Dendritic cell treated with granulocyte-macrophage colony-stimulating factor and Interleukin-4, amounts not matched to agents 40 ng/mL and 50 ng/mL, for 4 days (primary cell): Measurements from ENCODE around the gene AMZ2.
"Not testable (repeated sequence)": the region's sequence is repeated elsewhere in the genome, so short reads cannot be mapped to it uniquely, and the experiment has no call there.

Experiments
- H3K27ac Mint-ChIP-seq: one replicate; pipeline ENCODE4 v1.8.0; 2022; ENCODE audit warnings: mild to moderate bottlenecking, mixed read lengths
- H3K27me3 Mint-ChIP-seq: one replicate; pipeline ENCODE4 v1.8.0; 2022; ENCODE audit warnings: mild to moderate bottlenecking, mixed read lengths
- H3K36me3 Mint-ChIP-seq: one replicate; pipeline ENCODE4 v1.8.0; 2022; ENCODE audit warnings: low read depth, mixed read lengths
- H3K4me1 Mint-ChIP-seq: one replicate; pipeline ENCODE4 v1.8.0; 2022; ENCODE audit warnings: low read depth, mixed read lengths
- H3K4me3 Mint-ChIP-seq: one replicate; pipeline ENCODE4 v1.8.0; 2022; ENCODE audit warnings: mild to moderate bottlenecking, moderate library complexity, mixed read lengths
- H3K9me3 Mint-ChIP-seq: one replicate; pipeline ENCODE4 v1.8.0; 2022; ENCODE audit warnings: mixed read lengths
- intact Hi-C: fragments of 100-400 bp; cut with micrococcal nuclease; formaldehyde crosslinking; loops from one replicate; pipeline ENCODE4 v1.15.0; 2022

AMZ2 gene

DNA sequence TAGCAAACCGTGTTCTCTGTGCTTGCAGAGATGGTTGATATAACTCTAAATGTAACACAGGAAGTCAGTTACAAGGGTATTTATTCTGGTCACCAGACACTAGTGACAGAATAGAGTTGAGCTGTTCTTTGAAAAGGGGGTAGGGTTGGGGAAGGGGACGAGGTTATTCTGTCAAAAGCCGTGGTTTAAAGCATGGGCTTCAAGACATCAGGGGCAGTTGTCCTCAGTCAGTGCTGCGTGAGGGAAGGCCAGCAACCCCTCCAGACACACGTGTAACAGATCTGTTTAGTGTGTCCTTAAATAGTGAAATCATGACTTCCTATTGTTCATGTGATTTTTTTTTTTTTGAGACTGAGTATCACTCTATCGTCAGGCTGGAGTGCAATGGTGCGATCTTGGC is 5.6 kb downstream of the AMZ2 start:
- H3K4me3 Mint-ChIP-seq, H3K27ac Mint-ChIP-seq, H3K27me3 Mint-ChIP-seq, intact Hi-C loops, H3K9me3 Mint-ChIP-seq: not testable (repeated sequence)
- Mint-ChIP-seq H3K4me1 (peaks cover 32% of the 10 kb centered on the region), H3K36me3 (peaks cover 44% of the 10 kb centered on the region)

DNA sequence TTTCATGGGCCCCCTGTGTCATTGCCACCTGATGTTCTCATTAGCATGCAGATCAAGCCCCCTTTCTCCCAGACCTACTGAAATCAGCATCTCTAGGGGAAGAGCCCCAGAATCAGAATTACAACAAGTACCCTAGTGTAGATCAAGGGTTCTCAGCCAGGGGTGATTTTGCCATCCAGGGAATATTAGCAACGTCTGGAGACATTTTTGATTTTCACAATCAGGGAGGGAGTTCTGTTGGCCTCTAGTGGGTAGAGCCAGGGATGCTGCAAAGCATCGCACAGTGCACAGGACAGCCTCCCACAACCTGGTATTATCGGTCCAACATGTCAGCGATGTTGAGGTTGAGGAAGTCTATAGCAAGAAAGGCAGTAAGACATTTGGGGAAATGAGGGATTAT is 7.3 kb downstream of the AMZ2 start:
- Mint-ChIP-seq H3K27me3 (peaks cover 7% of the 10 kb centered on the region), H3K27ac (peak overlapping the region; percentile 67), H3K9me3 (no peaks in the 10 kb centered on the region), H3K36me3 (peaks cover 44% of the 10 kb centered on the region), H3K4me1 (peaks cover 25% of the 10 kb centered on the region), H3K4me3 (no peak overlapping the region)
- intact Hi-C loops = no loop called here

DNA sequence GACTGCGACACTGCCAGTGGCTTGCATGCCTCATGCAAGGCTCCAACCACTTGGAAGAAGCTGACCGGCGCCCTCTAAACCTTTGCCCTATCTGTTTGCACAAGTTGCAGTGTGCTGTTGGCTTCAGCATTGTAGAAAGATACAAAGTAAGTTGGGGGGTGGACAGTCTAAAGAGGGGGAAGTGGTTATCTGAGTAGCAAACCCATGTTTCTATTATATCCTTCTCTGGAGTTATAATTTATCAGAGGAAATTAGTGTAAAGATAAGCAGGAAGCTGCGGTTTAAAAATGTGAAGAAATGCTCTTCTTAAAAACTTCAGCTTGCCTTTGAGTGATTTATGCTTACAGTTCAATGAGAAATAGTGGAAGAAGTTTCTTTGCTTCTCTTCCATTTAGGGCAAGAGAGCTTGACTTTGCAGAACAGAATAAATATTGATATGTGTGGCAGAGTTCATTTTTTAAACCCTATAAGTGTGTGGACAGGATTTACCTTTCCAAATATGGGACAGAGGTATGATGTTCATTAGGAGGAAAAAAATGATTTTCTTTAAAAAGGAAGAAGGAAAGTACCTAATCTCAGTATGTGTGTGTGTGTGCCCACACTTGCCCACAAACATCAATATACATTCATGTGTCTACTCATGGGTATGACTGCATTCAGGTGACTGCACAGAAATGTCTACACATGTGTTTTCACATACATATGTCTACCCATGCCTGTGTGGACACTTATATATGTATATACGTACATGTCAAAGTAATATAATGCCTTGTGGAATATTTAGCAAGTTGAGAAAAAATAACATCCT is 8.1 kb downstream of the AMZ2 start:
- intact Hi-C loops = no loop called here
- peaks cover 10% of the 10 kb centered on the region for H3K27me3 Mint-ChIP-seq
- H3K4me3 Mint-ChIP-seq = no peak overlapping the region
- H3K9me3 Mint-ChIP-seq = no peaks in the 10 kb centered on the region
- peak overlapping the region; percentile 67 for H3K27ac Mint-ChIP-seq
- peaks cover 25% of the 10 kb centered on the region for H3K4me1 Mint-ChIP-seq
- H3K36me3 Mint-ChIP-seq = peaks cover 44% of the 10 kb centered on the region

DNA sequence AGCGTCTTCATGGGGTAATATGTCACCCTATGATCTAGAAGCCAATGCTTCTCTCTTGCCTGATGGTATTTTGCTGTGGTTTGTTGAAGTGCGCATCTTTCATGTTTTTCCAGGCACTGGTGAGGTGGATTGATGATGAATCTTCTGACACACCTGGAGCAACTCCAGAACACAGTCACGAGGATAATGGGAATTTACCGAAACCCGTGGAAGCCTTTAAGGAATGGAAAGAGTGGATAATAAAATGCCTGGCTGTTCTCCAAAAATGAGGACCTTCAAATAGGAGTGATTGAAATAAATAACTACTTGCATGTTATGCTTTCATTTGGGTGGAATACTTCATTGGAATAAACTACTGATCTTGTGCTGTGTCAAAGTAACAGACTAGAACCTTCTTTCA is 8.9 kb downstream of the AMZ2 start:
- peaks cover 47% of the 10 kb centered on the region for H3K36me3 Mint-ChIP-seq
- intact Hi-C loops, H3K9me3 Mint-ChIP-seq, H3K27ac Mint-ChIP-seq, H3K4me3 Mint-ChIP-seq: not testable (repeated sequence)
- peaks cover 14% of the 10 kb centered on the region for H3K27me3 Mint-ChIP-seq
- peaks cover 25% of the 10 kb centered on the region for H3K4me1 Mint-ChIP-seq

DNA sequence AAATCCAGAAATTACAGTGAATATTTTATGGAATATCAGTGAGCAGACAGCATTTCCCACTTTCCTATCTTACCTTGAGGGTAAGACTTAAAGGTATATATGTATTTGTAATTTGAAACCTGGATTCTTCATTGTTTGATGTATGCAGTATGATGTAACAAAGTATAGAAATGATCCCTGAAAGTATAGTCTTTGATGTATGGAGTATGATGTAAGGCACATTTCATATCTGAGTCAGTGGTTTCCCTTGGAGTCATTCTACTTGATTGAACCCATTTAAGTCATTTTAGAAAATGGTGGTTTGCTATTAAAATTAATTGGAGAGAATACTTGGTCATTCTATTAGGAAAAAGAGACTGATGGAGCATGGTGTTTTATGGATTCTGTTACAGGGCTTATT is 10.1 kb downstream of the AMZ2 start:
- H3K9me3 Mint-ChIP-seq = no peaks in the 10 kb centered on the region
- H3K36me3 Mint-ChIP-seq = peaks cover 47% of the 10 kb centered on the region
- H3K4me1 Mint-ChIP-seq = peaks cover 30% of the 10 kb centered on the region
- peaks cover 14% of the 10 kb centered on the region for H3K27me3 Mint-ChIP-seq
- intact Hi-C loops = no loop called here
- no peak overlapping the region for H3K4me3 Mint-ChIP-seq
- no peak overlapping the region for H3K27ac Mint-ChIP-seq

DNA sequence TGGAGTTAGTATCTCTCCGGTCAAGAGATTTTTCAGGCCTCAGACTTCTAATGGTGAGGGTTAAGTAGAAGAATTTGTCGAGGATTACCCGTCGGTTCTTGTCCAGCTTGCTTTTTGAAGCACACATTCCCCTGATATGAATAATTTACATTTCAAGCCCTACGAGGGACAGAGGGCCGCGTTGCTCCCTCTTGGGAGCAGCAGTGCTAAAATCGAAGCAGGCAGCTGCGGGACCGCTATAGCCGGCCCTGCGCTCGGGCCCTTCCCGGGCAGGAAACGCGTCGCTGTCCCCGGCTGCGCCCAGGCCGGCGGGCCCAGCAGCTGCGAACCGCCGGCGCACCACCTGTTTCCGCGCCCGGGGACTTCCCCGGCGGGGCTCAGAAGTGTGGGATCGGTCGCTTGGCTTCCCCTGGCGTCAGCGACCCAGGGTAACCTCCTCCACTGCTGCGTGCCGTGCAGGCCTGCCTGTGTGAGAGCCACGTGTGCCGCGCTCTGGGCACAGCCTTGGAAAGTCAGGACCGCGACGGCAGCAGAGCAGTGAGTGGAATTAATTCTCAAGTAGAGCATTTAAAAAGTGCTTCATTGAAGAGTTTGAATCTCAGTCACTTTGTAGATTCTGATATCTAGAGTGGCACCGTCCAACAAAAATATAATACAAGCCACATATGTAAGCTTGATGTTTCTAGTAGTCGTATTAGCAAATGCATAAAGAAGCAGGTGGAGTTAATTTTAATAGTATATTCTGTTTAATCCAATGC is 11.2 kb downstream of the AMZ2 start:
- Mint-ChIP-seq H3K27ac (peak overlapping the region; percentile 62), H3K4me3 (peak overlapping the region; percentile 42), H3K36me3 (peaks cover 36% of the 10 kb centered on the region), H3K27me3 (peaks cover 14% of the 10 kb centered on the region), H3K4me1 (peaks cover 37% of the 10 kb centered on the region)
- H3K9me3 Mint-ChIP-seq, intact Hi-C loops: not testable (repeated sequence)

DNA sequence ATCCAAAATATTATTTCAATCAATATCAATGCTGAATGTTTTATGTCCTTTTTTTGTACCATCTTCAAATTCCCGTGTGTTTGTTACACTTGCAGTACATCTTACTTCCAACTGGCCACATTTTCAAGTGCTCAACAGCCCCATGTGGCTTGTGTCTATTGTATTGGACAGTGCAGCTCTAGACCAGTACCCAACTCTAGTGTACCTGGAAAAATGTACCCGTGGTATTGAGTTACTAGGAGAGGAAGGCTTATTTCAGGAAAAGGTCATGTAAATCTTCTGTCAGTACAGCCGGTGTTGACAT is 11.8 kb downstream of the AMZ2 start:
- H3K9me3 Mint-ChIP-seq, intact Hi-C loops, H3K4me3 Mint-ChIP-seq: not testable (repeated sequence)
- Mint-ChIP-seq H3K4me1 (peaks cover 37% of the 10 kb centered on the region), H3K27ac (peak overlapping the region; percentile 62), H3K36me3 (peaks cover 32% of the 10 kb centered on the region), H3K27me3 (peaks cover 14% of the 10 kb centered on the region)

DNA sequence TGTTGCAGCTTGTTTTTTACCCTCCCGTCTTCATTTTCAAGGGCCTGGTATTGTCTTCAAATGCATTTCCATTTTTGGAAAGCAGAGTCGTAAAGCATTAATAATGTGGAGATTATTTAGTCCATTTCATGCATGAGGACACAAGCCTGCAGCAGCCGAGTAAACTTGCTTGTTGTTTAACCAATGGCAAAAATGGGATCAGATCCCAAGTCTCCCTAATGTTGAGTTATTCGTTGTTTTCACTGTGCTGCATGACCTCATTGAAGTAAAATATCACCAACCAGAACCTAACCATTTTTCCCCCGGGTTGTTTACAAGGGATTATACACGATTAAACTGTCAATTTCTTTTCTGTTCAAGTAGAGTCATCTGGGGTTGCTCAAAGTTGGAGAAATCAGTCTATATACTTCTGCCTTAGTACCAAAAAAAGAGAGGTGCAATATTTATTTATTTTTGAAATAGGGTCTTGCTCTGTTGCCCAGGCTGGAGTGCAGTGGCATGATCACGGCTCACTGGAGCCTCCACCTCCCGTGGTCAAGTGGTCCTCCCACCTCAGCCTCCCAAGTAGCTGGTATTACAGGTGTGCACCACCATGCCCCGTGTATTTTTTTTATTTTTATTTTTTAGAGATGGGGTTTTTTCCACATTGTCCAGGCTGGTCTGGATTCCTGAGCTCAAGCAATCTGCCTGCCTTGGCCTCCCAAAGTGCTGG is 12.4 kb downstream of the AMZ2 start:
- Mint-ChIP-seq H3K27ac (no peak overlapping the region), H3K9me3 (no peaks in the 10 kb centered on the region), H3K4me3 (no peak overlapping the region), H3K4me1 (peaks cover 35% of the 10 kb centered on the region), H3K36me3 (peaks cover 33% of the 10 kb centered on the region), H3K27me3 (peaks cover 14% of the 10 kb centered on the region)
- intact Hi-C loops = loop anchor here (5.0 kb wide), 1 partner anchor 202 kb away; no protein-coding TSS in a partner anchor

DNA sequence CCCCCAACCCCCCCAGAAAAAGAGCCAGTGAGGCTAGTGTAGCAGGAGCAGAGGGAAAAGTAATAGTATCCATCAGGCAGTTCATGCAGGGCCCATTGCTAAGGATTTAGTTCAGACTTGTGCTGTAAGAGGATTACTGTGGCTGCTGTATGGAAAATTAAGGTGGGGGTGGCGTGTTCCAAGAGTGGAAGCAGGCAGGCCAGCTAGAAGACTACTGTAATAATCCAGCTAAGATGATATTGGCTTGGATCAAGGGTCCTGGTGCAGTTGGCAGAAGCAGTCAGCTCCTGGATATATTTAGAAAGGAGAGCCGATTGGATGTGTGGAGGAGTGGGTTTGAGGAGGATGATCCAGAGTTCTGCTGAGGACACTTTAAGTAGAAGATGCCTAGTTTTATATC is 14.6 kb downstream of the AMZ2 start:
- peaks cover 14% of the 10 kb centered on the region for H3K27me3 Mint-ChIP-seq
- H3K4me1 Mint-ChIP-seq = peaks cover 19% of the 10 kb centered on the region
- not testable (repeated sequence) for H3K9me3 Mint-ChIP-seq, H3K4me3 Mint-ChIP-seq
- intact Hi-C loops = loop anchor here (2.0 to 5.0 kb wide), 2 partner anchors 136 to 200 kb away; no protein-coding TSS in a partner anchor
- peaks cover 31% of the 10 kb centered on the region for H3K36me3 Mint-ChIP-seq
- peak overlapping the region; percentile 30 for H3K27ac Mint-ChIP-seq

DNA sequence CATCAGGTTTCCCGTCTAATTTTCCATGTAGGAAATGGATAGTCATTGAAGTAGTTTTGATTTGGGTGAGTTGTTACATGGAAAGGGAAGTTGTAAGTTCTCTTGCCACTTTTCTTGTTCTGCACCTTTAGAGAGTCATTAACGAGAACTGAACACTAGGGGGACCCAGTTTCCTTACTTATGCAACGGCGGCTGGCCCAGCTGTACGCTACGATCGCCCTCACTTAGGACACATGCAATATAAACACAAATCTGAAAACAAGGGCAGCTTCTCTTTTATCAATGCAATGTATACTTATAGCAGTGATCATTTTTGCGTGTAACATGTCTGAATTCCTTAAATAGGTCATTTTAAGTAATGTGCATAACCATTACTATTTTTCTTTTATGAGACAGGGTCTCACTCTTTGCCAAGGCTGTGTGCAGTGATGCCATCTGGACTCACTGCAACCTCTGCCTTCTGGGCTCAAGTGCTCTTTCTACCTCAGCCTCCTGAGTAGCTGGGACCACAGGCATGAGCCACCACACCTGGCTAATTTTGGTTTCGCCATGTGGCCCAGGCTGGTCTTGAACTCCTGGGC is 15.3 kb downstream of the AMZ2 start:
- Mint-ChIP-seq H3K36me3 (peaks cover 35% of the 10 kb centered on the region), H3K27me3 (peaks cover 14% of the 10 kb centered on the region), H3K27ac (peak overlapping the region; percentile 30), H3K4me1 (peaks cover 19% of the 10 kb centered on the region)
- not testable (repeated sequence) for H3K4me3 Mint-ChIP-seq, H3K9me3 Mint-ChIP-seq
- intact Hi-C loops = loop anchor here (1.0 to 5.0 kb wide), 3 partner anchors 136 to 199 kb away; no protein-coding TSS in a partner anchor

DNA sequence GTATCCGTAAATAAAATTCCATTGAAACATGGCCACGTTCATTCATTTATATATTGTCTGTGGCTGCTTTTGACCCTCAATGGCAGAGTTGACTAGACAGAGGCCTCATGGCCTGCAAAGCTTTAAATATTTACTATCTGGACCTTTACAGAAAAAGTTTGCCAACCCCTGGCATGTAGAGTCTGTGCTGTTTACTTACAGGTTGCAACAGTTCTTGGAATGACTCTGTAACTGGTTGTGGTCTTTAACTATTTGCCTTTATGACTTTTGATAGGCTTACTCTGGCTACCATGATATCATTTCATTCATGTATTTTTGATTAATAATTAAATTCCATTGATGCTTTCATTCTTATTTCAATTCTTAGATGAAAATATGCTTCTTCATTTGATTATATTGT is 18.0 kb downstream of the AMZ2 start:
- H3K9me3 Mint-ChIP-seq, H3K4me3 Mint-ChIP-seq, H3K27ac Mint-ChIP-seq, H3K27me3 Mint-ChIP-seq, intact Hi-C loops: not testable (repeated sequence)
- H3K4me1 Mint-ChIP-seq = peaks cover 12% of the 10 kb centered on the region
- H3K36me3 Mint-ChIP-seq = peaks cover 59% of the 10 kb centered on the region

DNA sequence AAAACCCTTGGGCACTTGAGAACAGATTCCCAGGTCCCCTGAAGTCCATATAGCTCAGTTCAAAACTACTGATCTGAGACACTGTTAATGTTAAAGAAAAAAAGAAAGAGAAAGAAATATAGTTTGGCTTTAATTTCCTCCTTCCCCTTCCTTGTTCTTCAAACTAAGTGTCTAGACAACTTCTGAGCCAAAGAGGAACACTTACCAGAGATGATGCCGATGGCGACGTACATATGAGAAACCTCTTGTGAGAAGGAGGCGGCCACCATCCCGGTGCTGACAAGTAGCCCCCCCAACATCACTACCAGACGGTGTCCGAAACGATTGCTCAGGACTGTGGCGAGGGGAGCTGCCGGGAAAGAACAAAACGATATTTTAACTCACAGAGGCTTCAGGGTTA is 25.9 kb downstream of the AMZ2 start:
- H3K27ac Mint-ChIP-seq = peak overlapping the region; percentile 77
- H3K4me1 Mint-ChIP-seq = peaks cover 9% of the 10 kb centered on the region
- H3K27me3 Mint-ChIP-seq = no peaks in the 10 kb centered on the region
- peak overlapping the region; percentile 17 for H3K4me3 Mint-ChIP-seq
- no peaks in the 10 kb centered on the region for H3K9me3 Mint-ChIP-seq
- peaks cover 90% of the 10 kb centered on the region for H3K36me3 Mint-ChIP-seq
- intact Hi-C loops = no loop called here

DNA sequence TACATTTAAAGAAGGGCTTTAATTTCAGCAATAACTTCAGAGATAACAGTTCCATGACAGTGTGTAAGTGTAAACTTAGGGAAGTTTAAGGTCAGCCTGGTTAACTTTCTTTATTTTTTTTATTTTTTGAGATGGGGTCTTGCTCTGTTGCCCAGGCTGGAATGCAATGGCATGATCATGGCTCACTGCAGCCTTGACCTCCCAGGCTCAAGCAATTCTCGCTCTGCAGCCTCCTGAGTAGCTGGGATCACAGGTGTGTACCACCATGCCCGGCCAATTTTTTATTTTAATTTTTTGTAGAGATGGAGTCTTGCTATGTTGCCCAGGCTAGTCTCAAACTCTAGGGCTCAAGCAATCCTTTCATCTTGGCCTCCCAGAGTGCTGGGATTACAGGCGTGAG is 28.5 kb downstream of the AMZ2 start:
- intact Hi-C loops, H3K27ac Mint-ChIP-seq, H3K4me3 Mint-ChIP-seq, H3K9me3 Mint-ChIP-seq, H3K27me3 Mint-ChIP-seq: not testable (repeated sequence)
- peaks cover 20% of the 10 kb centered on the region for H3K4me1 Mint-ChIP-seq
- H3K36me3 Mint-ChIP-seq = peaks cover 93% of the 10 kb centered on the region

DNA sequence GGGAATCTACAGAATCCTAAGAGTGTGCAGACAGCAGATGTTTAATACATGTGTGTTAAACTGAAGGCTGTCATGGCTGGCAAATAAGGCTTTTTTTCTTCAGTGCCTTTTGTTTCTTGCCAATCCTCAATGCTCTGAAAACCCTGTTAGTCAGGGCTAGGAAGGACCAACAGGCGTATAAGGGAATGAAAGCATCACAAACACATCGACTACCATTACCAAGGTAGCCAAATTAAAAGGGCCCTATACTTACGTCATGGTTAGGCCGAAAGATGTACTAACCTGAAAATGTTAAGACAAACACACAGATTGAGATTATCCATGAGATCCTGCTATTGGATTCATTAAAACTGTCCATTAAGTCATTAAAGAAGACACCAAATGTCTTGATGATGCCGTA is 30.0 kb downstream of the AMZ2 start:
- peaks cover 27% of the 10 kb centered on the region for H3K4me1 Mint-ChIP-seq
- no peaks in the 10 kb centered on the region for H3K27me3 Mint-ChIP-seq
- no peaks in the 10 kb centered on the region for H3K9me3 Mint-ChIP-seq
- peaks cover 93% of the 10 kb centered on the region for H3K36me3 Mint-ChIP-seq
- H3K27ac Mint-ChIP-seq = no peak overlapping the region
- intact Hi-C loops = no loop called here
- no peak overlapping the region for H3K4me3 Mint-ChIP-seq
